ENCODE measurements around the gene IL16.

IL16 gene

GRCh38 chr15:81194723-81195122 is 2.0 kb upstream of the IL16 start:
- H2AFZ ChIP-seq (ENCODE audit: low read depth, low read length, severe bottlenecking), result no peak overlapping the region
- TF ChIP-seq CTCF (IDR thresholded peaks at IDR 0.05; ENCODE audit: insufficient read depth, low read length, poor library complexity, severe bottlenecking) (no peak), EZH2phosphoT487 (conservative IDR thresholded peaks at IDR 0.05; ENCODE audit: low read length) (no peak)

DNA sequence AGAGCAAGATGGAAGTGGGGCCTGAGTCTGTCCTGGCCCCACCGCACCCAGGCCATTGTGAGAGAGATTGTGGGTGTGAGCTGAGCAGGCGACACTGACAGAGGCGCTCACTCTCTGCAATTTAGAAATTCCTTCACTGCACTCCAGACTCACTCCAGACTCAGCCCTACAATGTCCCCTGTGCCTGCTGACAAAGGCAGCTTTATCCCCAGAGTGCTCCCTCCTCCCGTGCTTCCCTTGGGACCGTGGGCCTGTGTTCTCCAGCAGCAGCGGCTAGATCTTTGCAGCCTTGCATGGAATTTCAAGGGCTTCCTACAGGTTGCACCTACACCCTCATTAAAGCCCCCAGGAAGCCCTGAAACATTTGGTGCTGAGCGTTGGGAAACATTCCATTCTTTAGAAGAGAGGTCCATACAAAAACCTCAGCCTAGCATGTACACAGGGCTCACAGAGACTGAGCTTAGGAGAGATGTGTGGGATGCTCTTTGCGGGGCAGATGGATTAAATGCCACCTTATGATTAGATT is 1.3 kb upstream of the IL16 start:
- H3K4me3 ChIP-seq (ENCODE audit: insufficient read depth, low read length, poor library complexity, severe bottlenecking), result no peak overlapping the region
- no peaks in the 10 kb centered on the region for H3F3A ChIP-seq (ENCODE audit: insufficient read depth)
- no peak overlapping the region for H3K9ac ChIP-seq (ENCODE audit: low read length)
- H3K27ac ChIP-seq (ENCODE audit: low read depth, low read length), result no peak overlapping the region
- TF ChIP-seq EZH2phosphoT487 (conservative IDR thresholded peaks at IDR 0.05; ENCODE audit: low read length) (no peak), CTCF (IDR thresholded peaks at IDR 0.05; ENCODE audit: insufficient read depth, low read length, poor library complexity, severe bottlenecking) (no peak)
- H3K36me3 ChIP-seq (ENCODE audit: low read length), result no peaks in the 10 kb centered on the region
- no peak overlapping the region for H2AFZ ChIP-seq (ENCODE audit: low read depth, low read length, severe bottlenecking)
- H3K9me2 ChIP-seq (replicated peaks; ENCODE audit: insufficient read depth, low read length), result no peaks in the 10 kb centered on the region
- no peaks in the 10 kb centered on the region for H4K20me1 ChIP-seq (ENCODE audit: low read depth, low read length)
- H3K27me3 ChIP-seq (ENCODE audit: low read length), result 0 out of 2 replicates have a peak, but pooled peaks cover 3% of the 10 kb centered on the region
- no peaks in the 10 kb centered on the region for H3K9me3 ChIP-seq (ENCODE audit: insufficient read depth, low read length)
- H3K4me2 ChIP-seq (ENCODE audit: low read depth, low read length, poor library complexity, severe bottlenecking), result no peak overlapping the region
- no peaks in the 10 kb centered on the region for H3K79me2 ChIP-seq (ENCODE audit: insufficient read depth, low read length)

More at GRCh38 chr15:81194723-81195122, 2.0 kb upstream of the IL16 start:
- no peaks in the 10 kb centered on the region for H3K36me3 ChIP-seq (ENCODE audit: low read length)
- no peak overlapping the region for H3K4me3 ChIP-seq (ENCODE audit: insufficient read depth, low read length, poor library complexity, severe bottlenecking)
- no peak overlapping the region for H3K27ac ChIP-seq (ENCODE audit: low read depth, low read length)
- no peaks in the 10 kb centered on the region for H4K20me1 ChIP-seq (ENCODE audit: low read depth, low read length)
- 0 out of 2 replicates have a peak, but pooled peaks cover 3% of the 10 kb centered on the region for H3K27me3 ChIP-seq (ENCODE audit: low read length)
- no peaks in the 10 kb centered on the region for H3K9me2 ChIP-seq (replicated peaks; ENCODE audit: insufficient read depth, low read length)
- no peaks in the 10 kb centered on the region for H3K9me3 ChIP-seq (ENCODE audit: insufficient read depth, low read length)
- no peak overlapping the region for H3K9ac ChIP-seq (ENCODE audit: low read length)
- H3K4me2 ChIP-seq (ENCODE audit: low read depth, low read length, poor library complexity, severe bottlenecking), result no peak overlapping the region
- no peaks in the 10 kb centered on the region for H3F3A ChIP-seq (ENCODE audit: insufficient read depth)
- no peaks in the 10 kb centered on the region for H3K79me2 ChIP-seq (ENCODE audit: insufficient read depth, low read length)

- Histone ChIP-seq H3K9ac (ENCODE audit: low read length) (no peak overlapping the region), H3K4me2 (ENCODE audit: low read depth, low read length, poor library complexity, severe bottlenecking) (no peak overlapping the region), H3K4me3 (ENCODE audit: insufficient read depth, low read length, poor library complexity, severe bottlenecking) (no peak overlapping the region), H3F3A (ENCODE audit: insufficient read depth) (no peaks in the 10 kb centered on the region), H3K79me2 (ENCODE audit: insufficient read depth, low read length) (no peaks in the 10 kb centered on the region), H3K27me3 (ENCODE audit: low read length) (no peaks in the 10 kb centered on the region), H3K9me2 (replicated peaks; ENCODE audit: insufficient read depth, low read length) (no peaks in the 10 kb centered on the region), H2AFZ (ENCODE audit: low read depth, low read length, severe bottlenecking) (no peak overlapping the region), H3K36me3 (ENCODE audit: low read length) (no peaks in the 10 kb centered on the region), H4K20me1 (ENCODE audit: low read depth, low read length) (no peaks in the 10 kb centered on the region), H3K27ac (ENCODE audit: low read depth, low read length) (no peak overlapping the region), H3K9me3 (ENCODE audit: insufficient read depth, low read length) (no peaks in the 10 kb centered on the region)
- TF ChIP-seq EZH2phosphoT487 (conservative IDR thresholded peaks at IDR 0.05; ENCODE audit: low read length) (no peak), CTCF (IDR thresholded peaks at IDR 0.05; ENCODE audit: insufficient read depth, low read length, poor library complexity, severe bottlenecking) (no peak)
Measured at GRCh38 chr15:81197255-81197630, 564 bp downstream of the IL16 start.

Measured in SU-DHL-6 (cell line).